ENCODE results near the gene BTAF1. TPM values are rescaled to one million over a fixed set of nuclear protein-coding genes. Genes with fewer than 3 reads are reported as not detected.

Gene BTAF1
- total RNA-seq, 1 experiment from 2014 or later, result 49.6 TPM

- ChIA-PET POLR2A (interaction anchor here (2.4 kb wide), 1 partner anchor 17 kb away, joined by 27 read pairs; the partner anchor contains the start of gene BTAF1), CTCF (interaction anchor here (1.3 to 2.4 kb wide), 2 partner anchors 21 to 50 kb away, joined by 4 to 11 read pairs; no protein-coding TSS in a partner anchor)
- no peak for ATAC-seq
- TF ChIP-seq RORB (CRISPR knock-in tag; IDR thresholded peaks at IDR 0.05) (no peak), ATF1 (CRISPR knock-in tag; IDR thresholded peaks at IDR 0.05) (no peak), SMAD4 (CRISPR knock-in tag; IDR thresholded peaks at IDR 0.05) (no peak)
- peak overlapping the region; percentile 46; the same call in 1 of the 2 replicates for H3K27ac Mint-ChIP-seq
- no peak for DNase-seq (ENCODE audit: low spot score)
- no peaks in the 10 kb centered on the region for H3K9me3 Mint-ChIP-seq
- H3K36me3 Mint-ChIP-seq, result peaks cover 18% of the 10 kb centered on the region
- H3K27me3 Mint-ChIP-seq (ENCODE audit: low read depth), result no peaks in the 10 kb centered on the region
- peaks cover 37% of the 10 kb centered on the region for H3K4me1 Mint-ChIP-seq
- peak overlapping the region; percentile 92 for H3K4me3 Mint-ChIP-seq
Measured at GRCh38 chr10:91907033-91907594, 16.5 kb upstream of the BTAF1 start.

- Mint-ChIP-seq H3K4me1 (peaks cover 29% of the 10 kb centered on the region), H3K9me3 (no peaks in the 10 kb centered on the region), H3K27ac (peak overlapping the region; percentile 46; the same call in 1 of the 2 replicates), H3K27me3 (ENCODE audit: low read depth) (no peaks in the 10 kb centered on the region), H3K36me3 (peaks cover 18% of the 10 kb centered on the region), H3K4me3 (peak overlapping the region; percentile 92)
- no peak for TF ChIP-seq CTCF (IDR thresholded peaks at IDR 0.05)
- 0 out of 2 replicates have a peak, but pooled peaks have one; percentile 13 for TF ChIP-seq MAX (CRISPR knock-in tag; IDR thresholded peaks at IDR 0.05)
- DNase-seq (ENCODE audit: low spot score) (peak; percentile 50), ATAC-seq (peak; percentile 10; the same call in 1 of the 2 replicates)
- CTCF ChIA-PET, result interaction anchor here (0.6 to 2.4 kb wide), 10 partner anchors 9 to 395 kb away, joined by 3 to 11 read pairs (median 4); partner anchors contain the start of genes BTAF1 and TNKS2
- POLR2A ChIA-PET, result interaction anchor here (0.6 to 2.4 kb wide), 5 partner anchors 16 to 110 kb away, joined by 3 to 27 read pairs (median 7); partner anchors contain the start of genes BTAF1 and TNKS2
Measured at GRCh38 chr10:91907914-91908336, 15.6 kb upstream of the BTAF1 start.

- Mint-ChIP-seq H3K36me3 (peaks cover 18% of the 10 kb centered on the region), H3K4me3 (peak overlapping the region; percentile 92), H3K9me3 (no peaks in the 10 kb centered on the region), H3K27ac (peak overlapping the region; percentile 92), H3K4me1 (peaks cover 29% of the 10 kb centered on the region), H3K27me3 (ENCODE audit: low read depth) (no peaks in the 10 kb centered on the region)
- ATAC-seq, result peak; percentile 84
- ChIA-PET CTCF (interaction anchor here (0.6 to 2.4 kb wide), 10 partner anchors 9 to 396 kb away, joined by 3 to 11 read pairs (median 4); partner anchors contain the start of genes BTAF1 and TNKS2), POLR2A (interaction anchor here (0.6 to 2.4 kb wide), 8 partner anchors 15 to 610 kb away, joined by 3 to 27 read pairs (median 4); partner anchors contain the start of genes BTAF1 and TNKS2)
- DNase-seq (ENCODE audit: low spot score), result peak; percentile 85
- peak; percentile 13; the same call in 1 of the 2 replicates for TF ChIP-seq E2F5 (CRISPR knock-in tag; IDR thresholded peaks at IDR 0.05)
- TF ChIP-seq CREB1 (CRISPR knock-in tag; IDR thresholded peaks at IDR 0.05), result peak; percentile 69; the same call in 1 of the 2 replicates
- no peak for TF ChIP-seq HMGXB4 (CRISPR knock-in tag; IDR thresholded peaks at IDR 0.05)
- peak; percentile 21; the same call in 1 of the 2 replicates for TF ChIP-seq ETV6 (CRISPR knock-in tag; IDR thresholded peaks at IDR 0.05)
- peak; percentile 85 for TF ChIP-seq MAX (CRISPR knock-in tag; IDR thresholded peaks at IDR 0.05)
- no peak for TF ChIP-seq ZNF532 (CRISPR knock-in tag; IDR thresholded peaks at IDR 0.05; ENCODE audit: borderline replicate concordance)
- no peak for TF ChIP-seq NFATC4 (CRISPR knock-in tag; IDR thresholded peaks at IDR 0.05)
- TF ChIP-seq FOXK1 (CRISPR knock-in tag; IDR thresholded peaks at IDR 0.05), result peak; percentile 40; the same call in 1 of the 2 replicates
- TF ChIP-seq MXD4 (CRISPR knock-in tag; IDR thresholded peaks at IDR 0.05; ENCODE audit: borderline replicate concordance), result no peak
- peak; percentile 65; the same call in 1 of the 2 replicates for TF ChIP-seq JUN (CRISPR knock-in tag; IDR thresholded peaks at IDR 0.05)
- no peak; the same call in 1 of the 2 replicates for TF ChIP-seq ATF2 (CRISPR knock-in tag; IDR thresholded peaks at IDR 0.05; ENCODE audit: borderline replicate concordance, low read depth)
- TF ChIP-seq CBFB (CRISPR knock-in tag; IDR thresholded peaks at IDR 0.05; ENCODE audit: low read depth), result peak; percentile 69; the same call in 1 of the 2 replicates
- no peak for TF ChIP-seq GRHL2 (CRISPR knock-in tag; IDR thresholded peaks at IDR 0.05; ENCODE audit: insufficient replicate concordance, severe bottlenecking)
Measured at GRCh38 chr10:91908337-91909116, 15.0 kb upstream of the BTAF1 start.
